GM18517 (cell line): ENCODE data around the gene PSME2.
A peak's percentile ranks its signal among the peaks of the same experiment; 100 is the strongest.

Source experiments
- ATAC-seq: cut with Tn5 transposase; IDR thresholded peaks from one replicate; pipeline ENCODE4 v1.9.1; 2021; ENCODE audit warnings: mild to moderate bottlenecking, moderate library complexity; ENCODE audit not compliant: unreplicated experiment

The PSME2 gene

DNA sequence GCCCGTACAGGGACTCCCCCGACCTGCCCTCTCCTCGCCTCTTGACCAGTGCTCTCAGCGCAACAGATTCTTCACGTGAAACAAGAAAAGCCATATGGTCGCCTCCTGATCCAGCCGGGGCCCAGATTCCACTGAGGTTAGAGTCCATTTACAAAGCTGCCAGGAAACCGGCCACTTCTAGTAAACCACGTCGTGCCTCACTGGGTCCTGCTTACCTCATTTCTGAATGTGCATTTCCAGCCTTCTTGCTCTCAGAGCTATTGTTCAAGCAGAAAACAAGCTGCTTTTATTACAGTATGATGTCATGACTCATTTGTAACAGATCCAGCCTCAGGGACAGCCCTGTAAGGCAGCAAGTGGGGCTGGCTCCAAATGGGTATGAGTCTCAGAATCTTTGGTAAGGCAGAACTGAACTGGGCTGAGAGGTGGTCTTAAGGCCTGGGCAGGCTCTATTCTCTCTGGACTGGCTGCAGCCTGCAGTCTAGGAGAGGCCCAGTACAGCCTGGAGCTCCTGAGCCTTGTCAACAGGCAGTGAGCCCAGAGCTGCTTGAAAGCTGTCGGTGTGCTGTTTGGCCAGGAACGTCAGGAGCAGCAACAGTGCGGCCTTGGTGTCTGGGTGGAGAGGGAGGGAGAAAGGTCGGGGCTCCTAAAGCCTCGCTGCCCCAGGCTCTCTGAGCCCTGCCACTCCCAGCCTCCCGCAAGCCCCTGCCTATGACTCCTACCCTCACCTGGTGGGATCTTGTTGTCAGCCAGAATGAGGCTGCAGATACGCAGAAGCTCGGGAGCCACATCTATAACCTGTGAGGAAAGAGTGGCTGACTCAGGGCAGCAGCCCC lies 33.8 kb upstream of the PSME2 start:
- no peak for ATAC-seq

DNA sequence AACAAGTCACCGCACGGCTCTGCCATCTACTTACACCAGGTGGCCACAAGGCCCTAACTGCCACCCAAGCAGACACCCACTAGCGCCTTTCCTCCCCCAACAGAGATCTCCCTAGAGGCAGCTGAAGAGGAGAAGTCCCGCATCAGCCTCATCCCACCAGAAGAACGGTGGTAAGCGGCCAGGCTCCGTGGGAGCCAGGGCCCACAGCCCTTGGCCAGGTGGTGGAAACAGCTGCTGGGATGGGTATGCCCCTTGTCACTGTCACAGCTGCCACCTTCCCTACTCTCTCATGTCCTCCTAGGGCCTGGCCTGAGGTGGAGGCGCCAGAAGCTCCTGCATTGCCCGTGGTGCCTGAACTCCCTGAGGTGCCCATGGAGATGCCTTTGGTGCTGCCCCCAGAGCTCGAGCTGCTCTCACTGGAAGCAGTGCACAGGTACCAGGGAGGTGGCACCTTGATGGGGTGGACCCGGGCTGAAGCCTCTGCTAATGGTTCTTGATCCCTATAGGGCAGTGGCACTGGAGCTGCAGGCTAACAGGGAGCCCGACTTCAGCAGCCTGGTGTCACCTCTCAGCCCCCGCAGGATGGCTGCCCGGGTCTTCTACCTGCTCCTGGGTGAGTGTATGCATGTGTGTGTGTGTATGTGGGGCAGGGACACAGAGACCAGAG lies 33.0 kb upstream of the PSME2 start:
- no peak for ATAC-seq

DNA sequence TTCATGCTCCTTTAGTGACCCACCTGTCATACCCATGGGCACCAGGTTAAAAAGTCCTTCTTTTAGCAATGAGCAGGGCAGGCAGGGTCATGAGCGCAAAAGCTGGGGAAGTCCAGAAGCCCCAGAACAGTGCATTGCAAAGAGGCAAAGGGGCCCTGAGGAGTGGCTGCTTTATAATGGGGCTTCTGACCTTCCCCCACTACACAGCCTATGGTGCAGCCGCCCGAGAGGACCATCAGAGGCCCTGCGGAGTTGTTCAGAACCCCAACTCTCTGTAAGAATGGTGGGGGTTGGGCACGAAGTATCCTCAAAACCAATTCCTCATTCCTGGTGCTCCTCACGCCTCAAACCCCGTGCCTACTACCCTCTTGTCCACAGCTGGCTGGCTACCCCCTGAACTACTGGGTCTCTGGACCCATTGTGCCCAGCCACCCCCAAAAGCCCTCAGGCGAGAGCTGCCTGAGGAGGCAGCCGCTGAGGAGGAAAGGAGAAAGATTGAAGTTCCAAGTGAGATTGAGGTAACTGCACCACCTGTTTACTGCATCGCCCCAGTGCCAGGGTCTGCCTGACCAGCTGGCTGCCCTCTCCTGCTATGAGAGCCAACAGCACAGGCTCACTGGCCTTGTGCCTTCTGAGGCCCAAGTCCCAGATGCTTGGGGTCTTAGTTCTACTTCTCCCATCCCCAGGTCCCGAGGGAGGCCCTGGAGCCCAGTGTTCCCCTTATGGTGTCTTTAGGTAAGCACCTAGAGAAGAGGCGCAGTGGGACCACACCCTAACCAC lies 32.2 kb upstream of the PSME2 start:
- no peak for ATAC-seq

DNA sequence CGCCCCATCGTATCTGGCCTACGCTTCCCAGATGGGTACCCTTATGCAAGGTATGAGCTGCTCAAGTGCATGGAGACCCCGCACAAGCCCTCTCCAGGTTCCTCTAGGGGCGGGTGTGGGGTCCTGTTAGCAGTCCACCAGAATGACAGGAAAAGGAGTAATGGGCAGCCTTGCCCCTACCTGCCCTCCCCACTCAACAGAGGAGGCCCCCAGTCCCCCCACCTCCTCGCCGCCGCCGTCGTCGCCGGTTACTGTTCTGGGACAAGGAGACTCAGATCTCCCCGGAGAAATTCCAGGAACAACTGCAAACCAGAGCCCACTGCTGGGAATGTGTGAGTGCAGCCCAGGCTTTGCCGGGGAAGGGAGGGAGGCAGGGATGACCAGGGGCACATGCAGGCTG lies 31.5 kb upstream of the PSME2 start:
- ATAC-seq = no peak

DNA sequence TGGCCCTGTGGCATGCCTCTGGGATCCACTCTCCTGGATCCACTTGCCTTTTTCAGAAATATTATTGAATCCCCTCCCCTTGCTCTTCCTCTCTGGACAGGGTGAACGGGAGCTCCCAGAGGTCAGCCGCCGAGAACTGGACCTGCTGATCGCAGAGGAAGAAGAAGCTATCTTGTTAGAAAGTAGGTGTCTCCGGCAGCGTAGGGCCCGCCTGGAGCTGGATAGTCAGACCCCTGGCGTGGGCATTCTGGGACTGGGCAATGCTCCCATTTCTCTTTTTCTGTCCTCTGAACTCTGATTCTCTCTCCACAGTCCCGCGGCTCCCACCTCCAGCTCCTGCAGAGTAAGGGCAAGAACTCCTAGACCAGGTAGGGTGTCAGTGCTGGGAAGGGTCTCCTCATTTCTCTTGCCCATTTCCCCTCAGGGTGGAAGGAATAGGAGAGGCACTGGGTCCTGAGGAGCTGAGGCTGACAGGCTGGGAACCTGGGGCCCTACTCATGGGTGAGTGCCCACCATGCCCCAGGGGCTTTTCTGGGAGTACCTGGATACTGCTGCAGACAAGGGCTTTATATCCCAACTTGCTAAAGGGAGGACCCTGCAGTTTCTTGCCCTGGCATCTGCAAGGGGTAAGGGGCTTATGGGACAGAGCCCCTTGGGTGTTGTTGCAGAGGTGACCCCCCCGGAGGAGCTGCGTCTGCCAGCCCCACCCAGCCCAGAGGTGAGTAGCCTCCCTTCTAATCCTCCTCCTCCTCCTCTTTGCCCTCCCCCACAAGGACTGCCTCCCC lies 30.8 kb upstream of the PSME2 start:
- ATAC-seq = no peak

DNA sequence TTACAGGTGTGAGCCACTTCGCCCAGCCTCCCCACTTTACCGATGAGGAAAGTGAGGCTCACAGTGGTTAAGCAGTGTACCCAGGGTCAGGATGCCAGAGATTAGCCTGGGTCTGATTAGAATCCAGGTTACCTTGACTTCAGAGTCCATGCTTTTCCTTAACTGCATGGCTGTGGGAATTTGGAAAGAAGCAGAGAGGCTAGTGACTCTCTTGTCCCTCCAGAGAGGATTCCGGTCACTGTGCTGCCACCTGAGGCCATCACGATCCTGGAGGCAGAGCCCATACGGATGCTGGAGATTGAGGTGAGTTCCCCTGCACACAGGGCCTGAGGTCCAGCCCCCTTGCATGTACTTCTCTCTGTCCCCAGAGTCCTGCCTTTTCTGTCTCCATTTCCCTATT lies 30.2 kb upstream of the PSME2 start:
- ATAC-seq = no peak

DNA sequence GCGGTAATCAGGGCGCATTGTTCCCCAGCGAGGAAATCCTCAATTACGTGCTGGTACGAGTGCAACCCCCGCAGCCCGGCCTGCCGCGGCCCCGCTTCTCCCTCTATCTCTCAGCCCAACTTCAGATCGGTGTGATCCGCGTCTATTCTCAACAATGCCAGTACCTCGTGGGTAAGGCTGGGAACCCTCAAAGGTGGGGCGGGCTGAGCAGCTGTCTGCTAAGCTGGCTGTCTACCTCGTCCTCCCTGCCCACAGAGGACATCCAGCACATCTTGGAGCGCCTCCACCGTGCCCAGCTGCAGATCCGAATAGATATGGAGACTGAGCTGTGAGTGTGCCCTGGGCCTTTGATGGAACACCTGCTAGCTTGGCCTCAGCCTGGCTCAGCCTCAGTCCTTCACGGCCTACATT lies 26.5 kb upstream of the PSME2 start:
- ATAC-seq = no peak

DNA sequence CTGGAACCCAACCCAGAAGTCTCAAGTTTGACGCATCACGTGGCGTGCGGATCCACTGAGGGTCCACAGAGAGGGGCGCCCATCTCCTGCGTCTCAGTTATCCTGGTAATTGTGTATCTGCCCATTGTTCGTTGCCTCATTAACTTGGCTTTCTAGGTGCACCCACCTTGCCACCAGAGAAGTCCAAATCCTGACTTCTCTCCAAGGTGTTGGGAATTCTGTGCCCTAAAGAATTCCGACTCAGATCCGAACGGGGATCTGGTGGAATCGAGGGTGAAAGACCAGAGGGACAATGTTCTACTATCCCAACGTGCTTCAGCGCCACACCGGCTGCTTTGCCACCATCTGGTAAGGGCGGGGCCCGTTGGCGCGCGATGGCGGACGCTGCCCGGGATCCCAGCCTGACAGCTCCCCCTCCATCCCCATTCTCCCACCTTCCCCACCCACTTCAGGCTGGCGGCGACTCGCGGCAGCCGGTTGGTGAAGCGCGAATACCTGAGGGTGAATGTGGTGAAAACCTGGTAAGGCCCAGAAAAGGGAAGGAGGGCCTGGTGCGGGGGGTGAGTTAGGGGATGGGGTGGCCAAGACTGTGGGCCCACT lies 26.0 kb upstream of the PSME2 start:
- ATAC-seq = no peak

DNA sequence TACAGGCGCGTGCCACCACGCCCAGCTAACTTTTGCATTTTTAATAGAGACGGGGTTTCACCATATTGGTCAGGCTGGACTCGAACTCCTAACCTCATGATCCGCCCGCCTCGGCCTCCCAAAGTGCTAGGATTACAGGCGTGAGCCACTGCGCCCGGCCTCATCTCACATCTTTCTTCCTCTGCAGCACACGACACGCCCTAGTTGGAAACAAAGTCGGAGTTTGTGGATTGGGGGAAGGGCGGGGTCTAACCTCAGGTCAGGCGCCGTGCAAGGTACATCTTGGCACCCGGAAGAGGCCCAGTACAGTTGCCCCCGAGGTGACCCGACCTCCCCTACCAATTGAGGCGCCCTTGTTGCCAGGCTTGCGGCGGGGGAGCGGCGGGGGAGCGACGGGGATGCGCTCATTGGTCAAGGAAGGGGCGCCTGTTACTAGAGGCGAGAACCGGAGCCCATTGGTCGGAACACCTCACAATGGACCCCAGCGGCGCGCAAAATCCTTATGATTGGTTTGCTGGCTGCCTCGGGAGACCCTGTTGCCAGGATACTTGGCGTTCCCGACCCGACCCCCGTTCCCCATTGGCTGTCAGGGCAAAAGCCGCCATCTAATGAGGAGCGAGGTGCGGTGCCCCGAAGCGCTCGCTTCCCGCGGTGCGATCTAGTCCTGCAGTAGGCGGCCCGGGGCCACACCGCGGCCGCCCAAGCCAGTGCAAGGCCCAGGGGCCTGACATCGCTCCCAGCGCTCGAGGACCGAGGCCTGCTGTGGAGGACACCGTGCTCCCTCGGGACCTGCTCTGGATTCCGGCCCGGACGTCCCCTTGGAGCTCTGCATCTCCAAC lies 25.2 kb upstream of the PSME2 start, which contains the start of gene REC8:
Gene REC8, plus strand, starts transcription at position 659 of the 839 bp plus-strand sequence. CDS start 473 bp downstream, outside the sequence.
- ATAC-seq = peak; percentile 58

DNA sequence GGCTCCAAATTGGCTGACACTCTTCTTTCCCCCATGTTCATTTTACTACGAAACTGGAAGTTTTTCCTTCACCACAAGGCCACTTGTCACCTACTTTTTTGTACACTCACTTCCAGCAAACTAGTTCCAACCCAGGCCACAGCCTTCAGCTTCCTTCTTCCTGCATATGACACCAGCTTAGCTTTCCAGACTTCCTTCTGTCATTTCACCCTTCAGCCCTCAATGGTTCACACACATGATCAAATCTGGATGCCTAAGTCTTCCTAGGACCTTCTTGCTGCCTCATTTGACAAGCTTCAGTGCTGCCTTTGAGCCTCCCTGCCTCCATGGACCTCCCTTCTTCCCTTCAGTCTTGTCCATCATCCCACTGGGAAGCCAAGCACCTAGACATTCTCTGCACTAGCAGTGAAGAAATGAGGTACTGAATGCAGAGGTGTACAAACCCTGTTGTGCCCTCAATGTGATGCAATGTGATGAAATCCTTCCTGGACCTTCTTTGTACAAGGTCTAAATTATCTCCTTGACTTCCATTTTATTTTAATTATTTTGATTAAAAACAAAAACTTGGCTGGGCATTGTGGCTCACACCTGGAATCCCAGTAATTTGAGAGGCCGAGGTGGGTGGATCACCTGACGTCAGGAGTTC lies 21.2 kb upstream of the PSME2 start:
- ATAC-seq = no peak

DNA sequence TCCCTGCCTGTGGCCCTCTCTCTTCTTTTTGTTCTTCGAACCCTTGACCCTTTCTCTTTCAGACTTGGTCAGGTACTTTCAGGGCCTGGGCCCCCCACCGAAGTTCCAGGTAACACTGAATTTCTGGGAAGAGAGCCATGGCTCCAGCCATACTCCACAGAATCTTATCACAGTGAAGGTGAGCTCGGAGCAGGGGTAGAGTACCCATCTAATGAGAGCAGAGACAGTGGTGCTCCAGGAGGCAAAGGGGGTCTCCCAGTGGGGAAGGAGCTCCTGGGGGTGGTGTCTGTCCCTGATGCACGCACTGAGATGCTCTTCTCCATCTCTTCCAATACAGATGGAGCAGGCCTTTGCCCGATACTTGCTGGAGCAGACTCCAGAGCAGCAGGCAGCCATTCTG lies 19.4 kb upstream of the PSME2 start:
- no peak for ATAC-seq

DNA sequence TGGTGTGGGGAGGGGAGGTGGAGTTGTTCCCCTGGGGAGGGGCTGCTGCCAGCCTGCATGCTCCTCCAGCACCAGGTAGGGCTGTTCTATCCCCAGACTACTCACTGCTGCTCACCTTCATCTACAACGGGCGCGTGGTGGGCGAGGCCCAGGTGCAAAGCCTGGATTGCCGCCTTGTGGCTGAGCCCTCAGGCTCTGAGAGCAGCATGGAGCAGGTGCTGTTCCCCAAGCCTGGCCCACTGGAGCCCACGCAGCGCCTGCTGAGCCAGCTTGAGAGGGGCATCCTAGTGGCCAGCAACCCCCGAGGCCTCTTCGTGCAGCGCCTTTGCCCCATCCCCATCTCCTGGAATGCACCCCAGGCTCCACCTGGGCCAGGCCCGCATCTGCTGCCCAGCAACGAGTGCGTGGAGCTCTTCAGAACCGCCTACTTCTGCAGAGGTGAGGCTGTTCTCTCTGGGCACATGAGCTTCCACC lies 18.1 kb upstream of the PSME2 start:
- no peak for ATAC-seq

DNA sequence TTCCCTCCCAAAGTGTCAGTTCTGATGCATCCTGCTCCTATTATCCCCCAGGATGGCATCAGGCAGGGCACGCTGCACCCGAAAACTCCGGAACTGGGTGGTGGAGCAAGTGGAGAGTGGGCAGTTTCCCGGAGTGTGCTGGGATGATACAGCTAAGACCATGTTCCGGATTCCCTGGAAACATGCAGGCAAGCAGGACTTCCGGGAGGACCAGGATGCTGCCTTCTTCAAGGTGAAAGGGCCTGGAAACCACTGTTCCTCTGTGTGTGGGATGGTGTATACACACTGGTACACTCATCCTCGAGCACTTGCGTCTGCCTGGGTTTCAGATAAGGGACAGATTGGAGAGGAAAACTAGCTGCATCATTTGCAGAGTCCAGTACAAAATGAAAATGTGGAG lies 15.7 kb upstream of the PSME2 start:
- ATAC-seq = no peak

DNA sequence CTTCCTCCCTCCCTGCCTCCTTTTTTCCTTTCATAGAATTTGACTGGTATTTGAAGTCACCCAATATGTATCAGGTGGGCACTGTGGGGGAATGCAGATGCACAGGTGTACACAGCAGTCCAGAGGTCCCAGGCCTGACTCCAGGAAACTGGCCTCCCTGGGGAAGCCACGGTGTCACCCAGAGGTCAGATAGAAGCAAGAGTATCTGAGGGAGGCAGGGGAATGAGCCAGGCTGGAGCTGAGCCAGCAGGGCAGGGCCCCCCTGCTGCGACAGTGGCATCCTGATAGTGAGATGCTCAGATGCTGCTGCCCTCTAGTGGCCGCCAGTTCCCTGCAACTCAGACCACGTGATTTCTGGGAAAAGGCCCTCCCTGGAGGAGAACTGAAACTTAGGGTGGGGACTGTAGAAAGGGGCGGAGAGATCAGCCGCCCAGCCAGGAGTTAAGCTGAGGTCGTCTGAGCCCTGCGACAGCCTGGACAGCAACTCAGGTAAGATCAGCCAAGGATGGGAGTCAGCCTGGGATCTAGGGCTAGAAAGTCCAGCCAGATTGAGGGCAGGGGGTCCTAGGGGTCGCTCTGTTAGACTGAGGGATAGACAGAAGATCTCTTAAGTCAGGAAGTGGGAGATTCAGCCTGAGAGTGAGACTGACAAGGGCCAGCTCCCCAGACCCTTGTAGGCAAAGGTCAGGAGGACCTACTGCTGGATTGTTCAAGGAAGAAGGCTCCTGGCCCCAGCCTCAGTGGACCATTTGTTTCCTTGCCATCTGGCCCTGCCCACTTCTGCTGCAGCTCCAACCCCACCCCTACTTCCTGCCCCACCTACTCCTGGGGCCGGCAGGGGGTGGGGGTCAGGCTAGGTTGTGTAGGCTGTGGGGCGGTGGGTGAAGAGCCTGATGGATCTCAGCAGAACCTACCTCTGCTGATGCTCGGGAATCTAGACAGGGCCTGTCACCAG lies 14.7 kb upstream of the PSME2 start, which contains the start of gene IRF9:
Gene IRF9, plus strand, starts transcription at position 416 of the 955 bp plus-strand sequence. CDS start 880 bp downstream, outside the sequence.
- ATAC-seq = peak; percentile 79

DNA sequence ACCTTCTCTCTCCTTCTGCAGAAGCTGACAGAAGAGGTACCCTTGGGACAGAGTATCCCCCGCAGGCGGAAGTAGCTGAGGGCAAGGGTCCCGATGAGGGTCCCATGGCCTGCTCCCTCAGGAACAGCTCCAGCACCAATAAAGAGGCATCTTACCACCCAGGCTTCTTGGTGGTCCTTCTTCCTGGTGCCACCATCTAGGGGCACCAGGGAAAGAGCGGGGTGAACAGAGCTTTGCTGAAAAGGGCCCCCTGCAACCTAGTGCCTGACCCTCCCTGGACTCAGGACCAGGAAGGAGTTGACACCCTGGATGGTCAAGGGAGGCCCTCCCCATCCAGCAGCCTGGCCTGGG lies 14.1 kb upstream of the PSME2 start:
- ATAC-seq = no peak

DNA sequence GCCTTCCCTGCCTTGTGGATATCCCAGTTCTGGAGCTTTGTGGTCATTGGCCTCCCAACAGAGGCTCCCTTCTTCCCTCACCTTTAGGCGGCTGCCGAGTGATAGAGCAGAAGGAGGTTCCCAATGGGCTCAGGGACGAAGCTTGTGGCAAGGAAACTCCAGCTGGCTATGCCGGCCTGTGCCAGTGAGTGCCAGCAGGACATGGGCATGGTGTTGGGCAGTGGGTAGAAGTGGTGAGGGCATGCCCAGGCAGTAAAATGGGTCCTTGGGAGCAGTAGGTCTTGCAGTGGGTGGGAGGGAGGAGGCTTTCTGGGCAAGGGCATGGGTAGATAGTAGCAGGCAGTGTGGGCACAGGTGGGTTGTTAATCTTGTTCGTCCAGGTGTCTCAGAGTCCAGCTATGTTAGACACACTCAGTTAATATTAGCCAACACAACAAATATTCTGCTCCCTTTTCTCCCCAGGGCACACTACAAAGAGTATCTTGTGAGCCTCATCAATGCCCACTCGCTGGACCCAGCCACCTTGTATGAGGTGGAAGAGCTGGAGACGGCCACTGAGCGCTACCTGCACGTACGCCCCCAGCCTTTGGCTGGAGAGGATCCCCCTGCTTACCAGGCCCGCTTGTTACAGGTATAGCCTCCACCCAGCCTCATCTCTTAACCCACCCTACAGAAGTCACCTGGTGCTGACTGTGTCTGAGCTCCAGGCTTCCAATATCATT lies 13.5 kb upstream of the PSME2 start:
- no peak for ATAC-seq

DNA sequence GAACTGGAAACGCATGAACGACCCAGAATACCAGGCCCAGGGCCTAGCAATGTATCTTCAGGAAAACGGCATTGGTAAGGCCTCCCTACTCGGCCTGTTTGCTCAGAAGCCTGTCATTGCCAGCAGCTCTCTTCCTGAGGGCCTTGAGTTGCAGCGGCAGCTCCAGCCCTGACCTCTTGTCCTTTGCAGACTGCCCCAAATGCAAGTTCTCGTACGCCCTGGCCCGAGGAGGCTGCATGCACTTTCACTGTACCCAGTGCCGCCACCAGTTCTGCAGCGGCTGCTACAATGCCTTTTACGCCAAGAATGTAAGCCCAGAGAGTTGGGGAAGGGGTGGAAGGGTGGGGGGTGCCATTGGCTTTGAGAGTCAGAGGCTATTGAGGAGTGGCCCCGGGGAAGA lies 10.9 kb upstream of the PSME2 start:
- ATAC-seq = no peak
